Ovary (tissue), 9 donors: ENCODE measurements around the gene TLX3. TPM values are rescaled to one million over a fixed set of nuclear protein-coding genes. Genes with fewer than 3 reads are reported as not detected.

Experiments
- DNase-seq, 5 donors: peaks; one replicate each; pipeline ENCODE4 v3.0.0-alpha.2; 2019 to 2020
- H3K27ac ChIP-seq, 2 donors: fragments of 200-600 bp; one replicate each; pipeline versions ENCODE4 v1.5.1 to v1.8.0; 2019 to 2022
- H3K27me3 ChIP-seq: fragments of 200-600 bp; one replicate; pipeline ENCODE4 v1.8.0; 2022
- H3K36me3 ChIP-seq: fragments of 200-600 bp; sonication (generic); one replicate; pipeline ENCODE4 v1.5.1; 2019
- H3K4me1 ChIP-seq: one replicate; pipeline ENCODE4 v1.8.1; 2013; ENCODE audit warnings: mild to moderate bottlenecking, moderate library complexity; ENCODE audit not compliant: insufficient read depth
- H3K4me3 ChIP-seq: fragments of 200-600 bp; sonication (generic); one replicate; pipeline ENCODE4 v1.5.1; 2017
- H3K9me3 ChIP-seq, 2 donors: fragments of 200-600 bp in 1 of 2; sonication (generic) in 1 of 2; one replicate each; pipeline versions ENCODE4 v1.5.1 to v1.8.1; 2013 to 2019; ENCODE audit warnings: mild to moderate bottlenecking in 1 of 2, moderate library complexity in 1 of 2
- CTCF ChIP-seq, 3 donors: fragments of 450-650 bp in 2 of 3; fragments of 200-600 bp in 1 of 3; IDR thresholded peaks; one replicate each; pipeline versions ENCODE4 v1.5.1 to v1.8.0; 2016 to 2022; ENCODE audit warnings: antibody characterized with exemption in 3 of 3, mild to moderate bottlenecking in 1 of 3
- EP300 ChIP-seq: sonication (generic); formaldehyde crosslinking; IDR thresholded peaks from one replicate; pipeline ENCODE4 v1.6.1; 2017; ENCODE audit warnings: antibody characterized with exemption
- POLR2A ChIP-seq: fragments of 450-650 bp; IDR thresholded peaks from one replicate; pipeline ENCODE4 v1.6.1; 2017; ENCODE audit warnings: antibody characterized with exemption, mild to moderate bottlenecking, moderate library complexity
- WGBS, 3 donors: extraction: QIAGEN DNeasy Blood & Tissue Kit in 1 of 3; methylation state at CpG; one replicate each; pipeline versions ENCODE4 v1.1.5 to v1.1.7; 2013 to 2017; 5-methylcytosine and 5-hydroxymethylcytosine counted together
- intact Hi-C, 4 donors: fragments of 100-400 bp; cut with DNase I; formaldehyde crosslinking; loops; one replicate each; pipeline versions ENCODE4 v1.11.0 to v1.15.1; 2022 to 2023
- polyA plus RNA-seq, 2 donors: library from polyadenylated mRNA; stranded (reverse); fragments of 200-250 nt in 1 of 2; fragments of 350-450 nt in 1 of 2; fragmentation: Illumina TruSeq in 1 of 2; extraction: RNeasy Lipid Tissue Mini Kit (QIAGEN cat#74804) in 1 of 2; gene quantifications; one replicate each; pipeline ENCODE4 v1.2.3, GENCODE V29; 2013 to 2014
- total RNA-seq, 7 donors: library from RNA; depleted of rRNA in 2 of 7; stranded (reverse); fragments of >200 nt in 2 of 7; fragmentation: NEBNext Ultra II Directional in 3 of 7; extraction: Animal tissue kit (Norgen Biotek cat#: 25700) in 3 of 7; gene quantifications; one replicate each; pipeline versions ENCODE4 v1.1.0 to v1.2.4, GENCODE V29; 2016 to 2023
- donor health status: DM: no; HTN: no; CAD: no; lungs with moderate emphysema.
- donor health status: DM: no; HTN: no; CAD: no.
- donor health status: Bipolar disorder and iron deficiency.
- donor health status: DM: yes; HTN: yes; CAD: no.
- donor health status: DM: no; HTN: no; CAD: no.
- donor health status: DM: yes; HTN: yes; CAD: no.

Gene TLX3
- total and polyA plus RNA-seq, 9 donors: 0.05 TPM; not detected in 8

- Histone ChIP-seq H3K36me3 (no peaks in the 10 kb centered on the region), H3K27me3 (no peaks in the 10 kb centered on the region), H3K27ac (no peak overlapping the region), H3K4me1 (no peaks in the 10 kb centered on the region), H3K4me3 (no peak overlapping the region), H3K9me3 (no peaks in the 10 kb centered on the region)
- TF ChIP-seq CTCF (IDR thresholded peaks at IDR 0.05) (no peak), POLR2A (no peak), EP300 (no peak)
- 13 to 18% (median 15%) methylated on average over 42 of the region's 42 CpGs for WGBS, 3 donors
- intact Hi-C loops: no loop called here
- DNase-seq: no peak
These were observed 1.1 kb upstream of the TLX3 start for GRCh38 chr5:171307789-171308452.

- Histone ChIP-seq H3K4me1 (no peaks in the 10 kb centered on the region), H3K27ac (no peak overlapping the region), H3K4me3 (no peak overlapping the region), H3K36me3 (no peaks in the 10 kb centered on the region), H3K9me3 (no peaks in the 10 kb centered on the region), H3K27me3 (no peaks in the 10 kb centered on the region)
- intact Hi-C loops: no loop called here
- no peak for TF ChIP-seq POLR2A
- TF ChIP-seq CTCF (IDR thresholded peaks at IDR 0.05): no peak
- no peak for TF ChIP-seq EP300
- no peak for DNase-seq
- 3 to 4% (median 4%) methylated on average over 103 to 106 of the region's 106 CpGs for WGBS, 3 donors
These were observed 496 bp downstream of the TLX3 start for GRCh38 chr5:171309276-171310211.

DNA sequence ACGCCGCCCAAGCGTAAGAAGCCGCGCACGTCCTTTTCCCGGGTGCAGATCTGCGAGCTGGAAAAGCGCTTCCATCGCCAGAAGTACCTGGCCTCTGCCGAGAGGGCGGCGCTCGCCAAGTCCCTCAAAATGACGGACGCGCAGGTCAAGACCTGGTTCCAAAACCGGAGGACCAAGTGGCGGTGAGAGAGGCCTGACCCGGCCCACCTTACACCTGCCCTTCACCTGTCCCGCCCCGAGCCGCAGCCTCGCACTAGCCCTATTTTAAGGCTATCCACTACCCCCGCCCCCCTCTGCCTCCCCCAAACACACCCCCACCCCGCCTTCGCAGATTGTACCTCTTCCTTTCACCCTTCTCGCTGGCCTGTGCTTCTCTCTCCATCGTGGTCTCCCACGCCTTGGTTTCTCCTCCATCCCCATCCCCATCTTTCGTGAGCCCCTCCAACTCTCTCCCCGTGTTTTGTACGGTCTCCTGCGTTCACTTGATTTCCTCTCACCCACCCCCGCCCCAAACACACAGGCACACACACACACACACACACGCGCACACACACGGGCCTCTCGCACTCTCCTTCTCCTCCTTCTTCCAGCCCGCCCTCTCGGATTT, 1.3 kb downstream of the TLX3 start:
- DNase-seq: no peak
- TF ChIP-seq EP300 (no peak), CTCF (IDR thresholded peaks at IDR 0.05) (no peak), POLR2A (no peak)
- Histone ChIP-seq H3K27ac (no peak overlapping the region), H3K4me3 (no peak overlapping the region), H3K27me3 (no peaks in the 10 kb centered on the region), H3K4me1 (peaks cover under 1% of the 10 kb centered on the region), H3K9me3 (no peaks in the 10 kb centered on the region), H3K36me3 (no peaks in the 10 kb centered on the region)
- WGBS, 3 donors: 5 to 9% (median 5%) methylated on average over 35 to 41 of the region's 41 CpGs
- intact Hi-C loops: no loop called here

- H3K4me1 ChIP-seq: peaks cover 3% of the 10 kb centered on the region
- no peaks in the 10 kb centered on the region for H3K9me3 ChIP-seq
- H3K4me3 ChIP-seq: no peak overlapping the region
- H3K27me3 ChIP-seq: no peaks in the 10 kb centered on the region
- H3K36me3 ChIP-seq: no peaks in the 10 kb centered on the region
- DNase-seq: no peak
- TF ChIP-seq CTCF (IDR thresholded peaks at IDR 0.05) (no peak), POLR2A (no peak)
- H3K27ac ChIP-seq: no peak overlapping the region
- intact Hi-C loops: no loop called here
- 2 to 3% (median 2%) methylated on average over 41 of the region's 41 CpGs for WGBS, 3 donors
These were observed 1.8 kb downstream of the TLX3 start for GRCh38 chr5:171310819-171311321.
